ENCODE results near the gene UBAP1.

DNA sequence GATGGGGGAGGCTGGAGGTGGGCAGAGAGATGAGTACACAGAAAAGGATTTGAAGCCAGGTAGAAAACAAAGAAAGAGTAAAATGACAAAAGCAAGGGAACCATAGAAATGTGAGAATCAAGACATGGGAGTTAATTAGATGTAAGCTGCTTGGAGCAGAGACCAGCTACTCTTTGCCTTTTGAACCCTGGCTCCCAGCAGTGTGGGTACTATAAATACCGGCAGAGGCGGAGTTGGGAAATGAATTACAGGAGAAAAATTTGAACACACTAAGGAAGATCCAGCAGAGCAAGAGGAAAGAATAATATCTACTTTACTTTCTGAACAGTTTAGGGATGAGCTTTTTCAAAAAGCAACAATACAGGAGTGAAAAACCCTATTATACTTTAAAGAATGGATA, 113.7 kb downstream of the UBAP1 start:
- TF ChIP-seq CTCF (IDR thresholded peaks at IDR 0.05), result no peak
- TF ChIP-seq EZH2 (IDR thresholded peaks at IDR 0.05; ENCODE audit: borderline replicate concordance, insufficient read depth, low read depth, low read length, poor library complexity, severe bottlenecking), result no peak

Data from B cell (primary cell).